ENCODE data around the gene GBF1.

Gene GBF1

GRCh38 chr10:102219370-102219769 lies 26.0 kb upstream of the GBF1 start:
- Histone ChIP-seq H3K36me3 (ENCODE audit: control insufficient read depth in 5 of 5, insufficient read depth in 5 of 5, low read length in 5 of 5) (no peaks in the 10 kb centered on the region), H3K27ac (ENCODE audit: low read depth, low read length) (no peak overlapping the region), H3K9ac (ENCODE audit: low read length in 5 of 5) (no peak overlapping the region), H3K4me1 (ENCODE audit: control insufficient read depth in 5 of 5, insufficient read depth in 5 of 5, low read length in 5 of 5) (no peaks in the 10 kb centered on the region), H3K27me3 (ENCODE audit: control insufficient read depth in 5 of 5, insufficient read depth in 4 of 5, low read length in 5 of 5) (no peaks in the 10 kb centered on the region), H3K9me3 (ENCODE audit: control insufficient read depth in 5 of 5, low read length in 5 of 5) (no peaks in the 10 kb centered on the region), H3K4me3 (ENCODE audit: low read depth in 1 of 5, low read length in 5 of 5) (no peak overlapping the region)

- H3K9me3 ChIP-seq (ENCODE audit: control insufficient read depth in 5 of 5, low read length in 5 of 5), result no peaks in the 10 kb centered on the region
- no peaks in the 10 kb centered on the region for H3K27me3 ChIP-seq (ENCODE audit: control insufficient read depth in 5 of 5, insufficient read depth in 4 of 5, low read length in 5 of 5)
These were observed 24.7 kb upstream of the GBF1 start for GRCh38 chr10:102220612-102221011.

GRCh38 chr10:102222797-102223196 lies 22.5 kb upstream of the GBF1 start:
- Histone ChIP-seq H3K27me3 (ENCODE audit: control insufficient read depth in 5 of 5, insufficient read depth in 4 of 5, low read length in 5 of 5) (no peaks in the 10 kb centered on the region), H3K4me1 (ENCODE audit: control insufficient read depth in 5 of 5, insufficient read depth in 5 of 5, low read length in 5 of 5) (peaks cover 3 to 28% (median 22%) of the 10 kb centered on the region in 5 donors), H3K9ac (ENCODE audit: low read length in 5 of 5) (no peak overlapping the region), H3K36me3 (ENCODE audit: control insufficient read depth in 5 of 5, insufficient read depth in 5 of 5, low read length in 5 of 5) (no peaks in the 10 kb centered on the region), H3K9me3 (ENCODE audit: control insufficient read depth in 5 of 5, low read length in 5 of 5) (no peaks in the 10 kb centered on the region), H3K27ac (ENCODE audit: low read depth, low read length) (no peak overlapping the region), H3K4me3 (ENCODE audit: low read depth in 1 of 5, low read length in 5 of 5) (no peak overlapping the region)

More at GRCh38 chr10:102220612-102221011, 24.7 kb upstream of the GBF1 start:
- Histone ChIP-seq H3K27ac (ENCODE audit: low read depth, low read length) (no peak overlapping the region), H3K9ac (ENCODE audit: low read length in 5 of 5) (no peak overlapping the region), H3K36me3 (ENCODE audit: control insufficient read depth in 5 of 5, insufficient read depth in 5 of 5, low read length in 5 of 5) (no peaks in the 10 kb centered on the region), H3K4me3 (ENCODE audit: low read depth in 1 of 5, low read length in 5 of 5) (no peak overlapping the region), H3K4me1 (ENCODE audit: control insufficient read depth in 5 of 5, insufficient read depth in 5 of 5, low read length in 5 of 5) (peaks cover 0 to 9% (median 3%) of the 10 kb centered on the region in 5 donors)

GRCh38 chr10:102225646-102226541 lies 19.4 kb upstream of the GBF1 start, which contains the start of gene ELOVL3:
Gene ELOVL3 (plus strand): TSS chr10:102226299. CDS start chr10:102226549, 250 bp downstream.
- Histone ChIP-seq H3K36me3 (ENCODE audit: control insufficient read depth in 5 of 5, insufficient read depth in 5 of 5, low read length in 5 of 5) (no peaks in the 10 kb centered on the region), H3K4me1 (ENCODE audit: control insufficient read depth in 5 of 5, insufficient read depth in 5 of 5, low read length in 5 of 5) (peaks cover 3 to 43% (median 34%) of the 10 kb centered on the region in 5 donors), H3K9me3 (ENCODE audit: control insufficient read depth in 5 of 5, low read length in 5 of 5) (no peaks in the 10 kb centered on the region), H3K27me3 (ENCODE audit: control insufficient read depth in 5 of 5, insufficient read depth in 4 of 5, low read length in 5 of 5) (peaks cover 0 to 3% (median 2%) of the 10 kb centered on the region in 5 donors), H3K9ac (ENCODE audit: low read length in 5 of 5) (peak within 1 kb of the TSS in 4 of 5 donors; percentile 30 to 74 (median 66)), H3K27ac (ENCODE audit: low read depth, low read length) (peak within 1 kb of the TSS; percentile 77), H3K4me3 (ENCODE audit: low read depth in 1 of 5, low read length in 5 of 5) (peak within 1 kb of the TSS; percentile 57 to 74 (median 66))

GRCh38 chr10:102226542-102226870 lies 18.8 kb upstream of the GBF1 start:
- Histone ChIP-seq H3K4me3 (ENCODE audit: low read depth in 1 of 5, low read length in 5 of 5) (peak overlapping the region in 4 of 5 donors; percentile 57 to 66 (median 61)), H3K27ac (ENCODE audit: low read depth, low read length) (peak overlapping the region; percentile 3), H3K36me3 (ENCODE audit: control insufficient read depth in 5 of 5, insufficient read depth in 5 of 5, low read length in 5 of 5) (no peaks in the 10 kb centered on the region), H3K27me3 (ENCODE audit: control insufficient read depth in 5 of 5, insufficient read depth in 4 of 5, low read length in 5 of 5) (peaks cover 0 to 3% (median 3%) of the 10 kb centered on the region in 5 donors), H3K9me3 (ENCODE audit: control insufficient read depth in 5 of 5, low read length in 5 of 5) (no peaks in the 10 kb centered on the region), H3K9ac (ENCODE audit: low read length in 5 of 5) (peak overlapping the region in 2 of 5 donors; percentile 1 to 30), H3K4me1 (ENCODE audit: control insufficient read depth in 5 of 5, insufficient read depth in 5 of 5, low read length in 5 of 5) (peaks cover 3 to 49% (median 40%) of the 10 kb centered on the region in 5 donors)

GRCh38 chr10:102227050-102227449 lies 18.3 kb upstream of the GBF1 start:
- Histone ChIP-seq H3K4me3 (ENCODE audit: low read depth in 1 of 5, low read length in 5 of 5) (no peak overlapping the region), H3K27ac (ENCODE audit: low read depth, low read length) (peak overlapping the region; percentile 3), H3K4me1 (ENCODE audit: control insufficient read depth in 5 of 5, insufficient read depth in 5 of 5, low read length in 5 of 5) (peaks cover 3 to 54% (median 45%) of the 10 kb centered on the region in 5 donors), H3K9me3 (ENCODE audit: control insufficient read depth in 5 of 5, low read length in 5 of 5) (no peaks in the 10 kb centered on the region), H3K36me3 (ENCODE audit: control insufficient read depth in 5 of 5, insufficient read depth in 5 of 5, low read length in 5 of 5) (no peaks in the 10 kb centered on the region), H3K9ac (ENCODE audit: low read length in 5 of 5) (peak overlapping the region in 2 of 5 donors; percentile 8 to 13), H3K27me3 (ENCODE audit: control insufficient read depth in 5 of 5, insufficient read depth in 4 of 5, low read length in 5 of 5) (peaks cover 0 to 6% (median 3%) of the 10 kb centered on the region in 5 donors)

- H3K9ac ChIP-seq (ENCODE audit: low read length in 5 of 5), result peak overlapping the region in 2 of 5 donors; percentile 50 to 65
- peaks cover 3 to 55% (median 45%) of the 10 kb centered on the region in 5 donors for H3K4me1 ChIP-seq (ENCODE audit: control insufficient read depth in 5 of 5, insufficient read depth in 5 of 5, low read length in 5 of 5)
- no peaks in the 10 kb centered on the region for H3K36me3 ChIP-seq (ENCODE audit: control insufficient read depth in 5 of 5, insufficient read depth in 5 of 5, low read length in 5 of 5)
- H3K27me3 ChIP-seq (ENCODE audit: control insufficient read depth in 5 of 5, insufficient read depth in 4 of 5, low read length in 5 of 5), result peaks cover 0 to 19% (median 12%) of the 10 kb centered on the region in 5 donors
- H3K9me3 ChIP-seq (ENCODE audit: control insufficient read depth in 5 of 5, low read length in 5 of 5), result no peaks in the 10 kb centered on the region
- H3K4me3 ChIP-seq (ENCODE audit: low read depth in 1 of 5, low read length in 5 of 5), result peak overlapping the region; percentile 47 to 70 (median 57)
- no peak overlapping the region for H3K27ac ChIP-seq (ENCODE audit: low read depth, low read length)
These were observed 15.5 kb upstream of the GBF1 start for GRCh38 chr10:102229810-102230263.

- H3K4me1 ChIP-seq (ENCODE audit: control insufficient read depth in 5 of 5, insufficient read depth in 5 of 5, low read length in 5 of 5), result peaks cover 3 to 51% (median 45%) of the 10 kb centered on the region in 5 donors
- H3K9me3 ChIP-seq (ENCODE audit: control insufficient read depth in 5 of 5, low read length in 5 of 5), result no peaks in the 10 kb centered on the region
- no peak overlapping the region for H3K27ac ChIP-seq (ENCODE audit: low read depth, low read length)
- H3K36me3 ChIP-seq (ENCODE audit: control insufficient read depth in 5 of 5, insufficient read depth in 5 of 5, low read length in 5 of 5), result no peaks in the 10 kb centered on the region
- peak overlapping the region in 4 of 5 donors; percentile 39 to 65 (median 52) for H3K9ac ChIP-seq (ENCODE audit: low read length in 5 of 5)
- peak overlapping the region; percentile 47 to 70 (median 57) for H3K4me3 ChIP-seq (ENCODE audit: low read depth in 1 of 5, low read length in 5 of 5)
- peaks cover 0 to 19% (median 12%) of the 10 kb centered on the region in 5 donors for H3K27me3 ChIP-seq (ENCODE audit: control insufficient read depth in 5 of 5, insufficient read depth in 4 of 5, low read length in 5 of 5)
These were observed 15.0 kb upstream of the GBF1 start for GRCh38 chr10:102230264-102230860.

- Histone ChIP-seq H3K27ac (ENCODE audit: low read depth, low read length) (no peak overlapping the region), H3K4me3 (ENCODE audit: low read depth in 1 of 5, low read length in 5 of 5) (peak overlapping the region in 4 of 5 donors; percentile 47 to 70 (median 61)), H3K27me3 (ENCODE audit: control insufficient read depth in 5 of 5, insufficient read depth in 4 of 5, low read length in 5 of 5) (peaks cover 0 to 23% (median 12%) of the 10 kb centered on the region in 5 donors), H3K9ac (ENCODE audit: low read length in 5 of 5) (peak overlapping the region in 3 of 5 donors; percentile 39 to 53 (median 53)), H3K9me3 (ENCODE audit: control insufficient read depth in 5 of 5, low read length in 5 of 5) (no peaks in the 10 kb centered on the region), H3K36me3 (ENCODE audit: control insufficient read depth in 5 of 5, insufficient read depth in 5 of 5, low read length in 5 of 5) (no peaks in the 10 kb centered on the region), H3K4me1 (ENCODE audit: control insufficient read depth in 5 of 5, insufficient read depth in 5 of 5, low read length in 5 of 5) (peaks cover 3 to 45% (median 39%) of the 10 kb centered on the region in 5 donors)
These were observed 14.4 kb upstream of the GBF1 start for GRCh38 chr10:102230861-102231356.

All from subcutaneous abdominal adipose tissue (tissue), 5 donors.